ENCODE data around the gene GZMA. TPM values are rescaled to one million over a fixed set of nuclear protein-coding genes. Genes with fewer than 3 reads are reported as not detected.

Gene GZMA
- total RNA-seq, 2 donors from 2014 or later: not detected

GRCh38 chr5:55151923-55152842, 49.7 kb downstream of the GZMA start:
- Histone ChIP-seq H3K9me3 (no peaks in the 10 kb centered on the region), H3K27ac (no peak overlapping the region), H3K36me3 (replicated peaks in 1 of 2; ENCODE audit: insufficient read depth in 1 of 2, low read depth in 2 of 2) (no peaks in the 10 kb centered on the region), H3K4me1 (no peaks in the 10 kb centered on the region), H3K27me3 (no peaks in the 10 kb centered on the region), H3K4me3 (no peak overlapping the region)
- DNase-seq (no peak), ATAC-seq (no peak)
- intact Hi-C loops (cut with DNase I): loop anchor here (10.0 kb wide), 1 partner anchor 637 kb away; the partner anchor contains the start of gene SNX18
- WGBS, 2 donors: 55 to 76% methylated on average over 4 to 5 of the region's 5 CpGs
- TF ChIP-seq POLR2A (IDR thresholded peaks at IDR 0.05): no peak
- TF ChIP-seq CTCF (IDR thresholded peaks at IDR 0.05): no peak

- intact Hi-C loops (cut with DNase I): loop anchor here (10.0 kb wide), 1 partner anchor 640 kb away; the partner anchor contains the start of gene SNX18
- no peak for ATAC-seq
- 16 to 26% methylated on average over 3 of the region's 3 CpGs for WGBS, 2 donors
Observed at GRCh38 chr5:55154873-55155272, 52.4 kb downstream of the GZMA start.

More at GRCh38 chr5:55154873-55155272, 52.4 kb downstream of the GZMA start:
- peaks cover under 1% of the 10 kb centered on the region for H3K4me1 ChIP-seq
- no peak overlapping the region for H3K4me3 ChIP-seq
- no peaks in the 10 kb centered on the region for H3K27me3 ChIP-seq
- no peak for TF ChIP-seq CTCF (IDR thresholded peaks at IDR 0.05)
- no peak for TF ChIP-seq POLR2A (IDR thresholded peaks at IDR 0.05)
- DNase-seq: no peak
- no peaks in the 10 kb centered on the region for H3K9me3 ChIP-seq
- H3K27ac ChIP-seq: no peak overlapping the region
- H3K36me3 ChIP-seq (replicated peaks in 1 of 2; ENCODE audit: insufficient read depth in 1 of 2, low read depth in 2 of 2): no peaks in the 10 kb centered on the region

Other genes with a start within 250 kb of the GZMA start
- gene ESM1, start 117.1 kb upstream of the GZMA start, total RNA-seq: under 1 TPM in 1 of 2 donors, not detected in 1; 0.52 TPM
- gene GZMK, start 78.4 kb upstream of the GZMA start, total RNA-seq: under 1 TPM in 1 of 2 donors, not detected in 1; 0.78 TPM
- 1 to 10 TPM in 1 of 2 donors, under 1 TPM in 1; 0.99 to 6.7 TPM for gene GPX8, start 57.5 kb downstream of the GZMA start, total RNA-seq
- gene CDC20B, start 70.5 kb downstream of the GZMA start, total RNA-seq: not detected
- 1 to 10 TPM in 1 of 2 donors, not detected in 1; 1.3 TPM for gene MCIDAS, start 124.7 kb downstream of the GZMA start, total RNA-seq
- 10 to 100 TPM in 1 of 2 donors, 1 to 10 TPM in 1; 7.3 to 10.5 TPM for gene CCNO, start 131.0 kb downstream of the GZMA start, total RNA-seq
- 10 to 100 TPM; 11.9 to 25.4 TPM for gene DHX29, start 205.0 kb downstream of the GZMA start, total RNA-seq
- gene MTREX, start 205.3 kb downstream of the GZMA start, total RNA-seq: 10 to 100 TPM; 35.5 to 36.9 TPM